Measurements from ENCODE around the gene PHF21A.

PHF21A gene

DNA sequence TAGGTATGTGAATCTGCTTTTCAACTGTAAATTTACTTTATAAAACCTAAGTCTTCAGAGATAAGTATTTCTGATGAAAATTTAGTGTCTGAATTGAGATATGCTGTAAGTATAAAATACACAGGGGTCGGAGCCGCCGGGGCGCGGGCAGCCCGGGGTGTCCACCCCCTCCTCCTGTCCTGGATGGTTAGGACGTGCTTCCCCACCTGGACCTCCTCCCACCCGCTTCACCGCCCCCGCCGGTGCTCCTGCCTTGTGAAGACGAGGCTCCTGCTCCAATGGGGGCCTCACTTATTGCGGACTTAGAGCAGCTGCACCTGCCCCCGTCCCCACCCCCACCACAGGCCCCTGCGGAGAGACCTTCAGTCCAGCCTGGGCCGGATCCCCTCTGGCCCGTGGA, 21.3 kb upstream of the PHF21A start:
- H3K79me2 ChIP-seq (ENCODE audit: insufficient read depth, low read length) = no peaks in the 10 kb centered on the region
- H3K4me3 ChIP-seq (ENCODE audit: low read length, poor library complexity, severe bottlenecking) = no peak overlapping the region
- no peaks in the 10 kb centered on the region for H3K4me1 ChIP-seq (ENCODE audit: insufficient read depth, low read length, poor library complexity, severe bottlenecking)
- no peaks in the 10 kb centered on the region for H3K36me3 ChIP-seq (ENCODE audit: insufficient read depth, low read length)
- H2AFZ ChIP-seq (ENCODE audit: low read length) = no peak overlapping the region
- no peaks in the 10 kb centered on the region for H3K9me3 ChIP-seq (ENCODE audit: insufficient read depth, low read depth, low read length)
- no peaks in the 10 kb centered on the region for H3K9me2 ChIP-seq (replicated peaks; ENCODE audit: low read depth, low read length)
- H3F3A ChIP-seq (ENCODE audit: low read depth) = no peaks in the 10 kb centered on the region
- no peak overlapping the region for H3K4me2 ChIP-seq (ENCODE audit: low read depth, low read length, poor library complexity, severe bottlenecking)
- no peak for TF ChIP-seq EZH2phosphoT487 (IDR thresholded peaks at IDR 0.05; ENCODE audit: borderline replicate concordance)
- TF ChIP-seq CTCF (conservative IDR thresholded peaks at IDR 0.05; ENCODE audit: low read length) = no peak
- no peaks in the 10 kb centered on the region for H3K27me3 ChIP-seq (ENCODE audit: insufficient read depth, low read length, poor library complexity, severe bottlenecking)
- H3K9ac ChIP-seq (ENCODE audit: low read depth, low read length, poor library complexity, severe bottlenecking) = no peak overlapping the region
- no peaks in the 10 kb centered on the region for H4K20me1 ChIP-seq (ENCODE audit: insufficient read depth, low read length, poor library complexity, severe bottlenecking)

DNA sequence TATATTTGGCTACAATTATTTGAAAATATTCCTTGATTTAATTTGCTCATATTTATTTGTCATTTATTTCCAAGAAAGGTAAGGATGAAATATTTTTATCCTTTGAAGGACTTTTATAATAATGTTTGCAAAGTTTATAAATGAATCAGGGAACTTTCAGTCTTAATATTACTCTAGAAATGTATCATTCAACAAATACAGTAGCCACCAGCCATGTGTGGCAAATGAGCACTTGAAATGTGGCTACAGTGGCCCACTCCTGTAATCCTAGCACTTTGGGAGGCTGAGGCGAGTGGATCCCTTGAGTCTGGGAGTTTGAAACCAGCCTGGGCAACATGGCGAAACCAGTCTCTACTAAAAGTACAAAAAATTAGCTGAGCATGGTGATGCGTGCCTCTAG, 20.3 kb upstream of the PHF21A start:
- no peaks in the 10 kb centered on the region for H3K4me1 ChIP-seq (ENCODE audit: insufficient read depth, low read length, poor library complexity, severe bottlenecking)
- H3K9me3 ChIP-seq (ENCODE audit: insufficient read depth, low read depth, low read length) = no peaks in the 10 kb centered on the region
- no peak overlapping the region for H2AFZ ChIP-seq (ENCODE audit: low read length)
- no peaks in the 10 kb centered on the region for H4K20me1 ChIP-seq (ENCODE audit: insufficient read depth, low read length, poor library complexity, severe bottlenecking)
- no peak overlapping the region for H3K9ac ChIP-seq (ENCODE audit: low read depth, low read length, poor library complexity, severe bottlenecking)
- no peaks in the 10 kb centered on the region for H3K27me3 ChIP-seq (ENCODE audit: insufficient read depth, low read length, poor library complexity, severe bottlenecking)
- TF ChIP-seq EZH2phosphoT487 (IDR thresholded peaks at IDR 0.05; ENCODE audit: borderline replicate concordance) (no peak), CTCF (conservative IDR thresholded peaks at IDR 0.05; ENCODE audit: low read length) (no peak)
- no peaks in the 10 kb centered on the region for H3K79me2 ChIP-seq (ENCODE audit: insufficient read depth, low read length)
- no peaks in the 10 kb centered on the region for H3K9me2 ChIP-seq (replicated peaks; ENCODE audit: low read depth, low read length)
- no peaks in the 10 kb centered on the region for H3K36me3 ChIP-seq (ENCODE audit: insufficient read depth, low read length)
- no peak overlapping the region for H3K4me3 ChIP-seq (ENCODE audit: low read length, poor library complexity, severe bottlenecking)
- no peak overlapping the region for H3K4me2 ChIP-seq (ENCODE audit: low read depth, low read length, poor library complexity, severe bottlenecking)
- no peaks in the 10 kb centered on the region for H3F3A ChIP-seq (ENCODE audit: low read depth)

GRCh38 chr11:46134540-46134939, 13.3 kb upstream of the PHF21A start:
- TF ChIP-seq CTCF (conservative IDR thresholded peaks at IDR 0.05; ENCODE audit: low read length) = no peak
- TF ChIP-seq EZH2phosphoT487 (IDR thresholded peaks at IDR 0.05; ENCODE audit: borderline replicate concordance) = no peak
- no peaks in the 10 kb centered on the region for H4K20me1 ChIP-seq (ENCODE audit: insufficient read depth, low read length, poor library complexity, severe bottlenecking)
- no peak overlapping the region for H2AFZ ChIP-seq (ENCODE audit: low read length)
- H3K4me2 ChIP-seq (ENCODE audit: low read depth, low read length, poor library complexity, severe bottlenecking) = no peak overlapping the region
- H3K36me3 ChIP-seq (ENCODE audit: insufficient read depth, low read length) = no peaks in the 10 kb centered on the region
- no peaks in the 10 kb centered on the region for H3K79me2 ChIP-seq (ENCODE audit: insufficient read depth, low read length)
- no peaks in the 10 kb centered on the region for H3F3A ChIP-seq (ENCODE audit: low read depth)
- no peaks in the 10 kb centered on the region for H3K9me3 ChIP-seq (ENCODE audit: insufficient read depth, low read depth, low read length)
- H3K9me2 ChIP-seq (replicated peaks; ENCODE audit: low read depth, low read length) = no peaks in the 10 kb centered on the region
- no peaks in the 10 kb centered on the region for H3K4me1 ChIP-seq (ENCODE audit: insufficient read depth, low read length, poor library complexity, severe bottlenecking)
- H3K4me3 ChIP-seq (ENCODE audit: low read length, poor library complexity, severe bottlenecking) = no peak overlapping the region
- H3K27me3 ChIP-seq (ENCODE audit: insufficient read depth, low read length, poor library complexity, severe bottlenecking) = no peaks in the 10 kb centered on the region
- H3K9ac ChIP-seq (ENCODE audit: low read depth, low read length, poor library complexity, severe bottlenecking) = no peak overlapping the region
